ENCODE data around the gene ZNF683. TPM values are rescaled to one million over a fixed set of nuclear protein-coding genes. Genes with fewer than 3 reads are reported as not detected.

ZNF683 gene
- total and polyA plus RNA-seq, 2 of the 4 experiments (the other 2 are of a cell fraction), result not detected

DNA sequence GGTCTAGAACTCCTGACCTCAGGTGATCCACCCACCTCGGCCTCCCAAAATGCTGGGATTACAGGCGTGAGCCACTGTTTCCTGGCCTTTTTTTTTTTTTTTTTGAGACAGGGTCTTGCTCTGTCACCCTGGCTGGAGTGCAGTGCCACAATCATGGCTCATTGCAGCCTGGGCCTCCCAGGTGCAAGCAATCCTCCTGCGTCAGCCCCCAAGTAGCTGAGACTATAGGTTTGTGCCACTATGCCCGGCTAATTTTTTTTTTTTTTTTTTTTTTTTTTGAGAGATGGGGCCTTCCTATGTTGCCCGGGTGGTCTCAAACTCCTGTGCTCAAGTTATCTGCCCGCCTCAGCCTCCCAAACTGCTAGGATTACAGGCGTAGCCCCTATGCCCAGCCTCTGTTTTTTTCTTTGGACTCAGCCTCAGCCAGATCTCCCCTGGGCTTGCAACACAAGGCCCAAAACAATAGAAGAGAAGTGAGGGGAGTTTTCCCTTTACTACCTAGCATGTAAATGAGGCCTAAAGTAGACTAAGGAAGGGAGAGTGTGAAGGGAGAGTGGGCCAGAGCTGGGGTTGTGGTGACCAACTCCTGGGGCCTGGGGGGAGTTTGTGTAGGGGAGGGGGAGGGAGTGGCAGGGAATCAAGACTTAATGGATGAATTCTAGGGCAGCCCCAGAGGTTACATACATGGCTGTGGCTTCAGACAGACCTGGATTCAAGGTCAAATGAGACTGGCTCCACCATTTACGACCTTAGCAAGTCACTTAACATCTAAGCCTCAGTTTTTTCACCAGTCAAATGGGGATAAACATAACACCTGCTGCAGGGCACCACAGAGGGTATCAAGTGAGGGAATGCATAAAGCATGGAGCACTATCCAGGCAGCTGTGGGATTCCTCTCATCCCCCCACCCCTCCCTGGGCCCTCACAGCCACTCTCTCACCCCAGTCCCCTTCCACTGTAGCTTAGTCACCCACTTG, 56.4 kb downstream of the ZNF683 start:
- in situ Hi-C loops (cut with MboI; ENCODE audit: low sequenced_read_pairs), result no loop called here

More for the DNA sequence above, 56.4 kb downstream of the ZNF683 start:
- Histone ChIP-seq H2BK5ac (ENCODE audit: low read depth, low read length, poor library complexity, severe bottlenecking) (no peak overlapping the region), H2AK9ac (replicated peaks; ENCODE audit: low read depth, low read length, poor library complexity) (peak overlapping the region; percentile 72), H2BK120ac (ENCODE audit: low read depth, low read length) (no peak overlapping the region), H3K9me3 (ENCODE audit: control insufficient read depth, insufficient read depth, low read length) (no peaks in the 10 kb centered on the region), H3K23ac (ENCODE audit: low read depth, low read length) (no peak overlapping the region), H2BK15ac (ENCODE audit: low read depth, low read length) (no peak overlapping the region), H4K91ac (ENCODE audit: insufficient read depth, low read depth, low read length) (no peak overlapping the region), H3K9me1 (ENCODE audit: insufficient read depth, low read length) (no peaks in the 10 kb centered on the region), H4K20me1 (ENCODE audit: insufficient read depth, low read length) (no peaks in the 10 kb centered on the region), H3K27me3 (ENCODE audit: control insufficient read depth, insufficient read depth, low read length) (peaks cover 4% of the 10 kb centered on the region; the same call in 1 of the 2 replicates), H3K4me2 (ENCODE audit: low read depth, low read length) (no peak overlapping the region), H3K36me3 (ENCODE audit: control insufficient read depth, insufficient read depth, low read length) (no peaks in the 10 kb centered on the region), H3K27ac (ENCODE audit: insufficient read depth, low read length) (no peak overlapping the region), H3K79me1 (ENCODE audit: low read depth in 1 of 2, low read length in 2 of 2) (no peaks in the 10 kb centered on the region), H3K14ac (replicated peaks; ENCODE audit: low read depth, low read length) (no peak overlapping the region), H4K5ac (ENCODE audit: low read depth, low read length) (no peak overlapping the region), H2AFZ (replicated peaks; ENCODE audit: low read length, poor library complexity) (no peak overlapping the region), H3K4ac (ENCODE audit: low read depth, low read length) (no peak overlapping the region), H3K4me1 (ENCODE audit: control insufficient read depth, insufficient read depth, low read length) (peaks cover 2% of the 10 kb centered on the region; the same call in 1 of the 2 replicates), H3K18ac (ENCODE audit: low read depth, low read length) (no peak overlapping the region), H4K8ac (ENCODE audit: low read depth in 2 of 2, low read length in 2 of 2) (no peak overlapping the region), H2AK5ac (ENCODE audit: low read depth, low read length) (no peak overlapping the region), H3K56ac (ENCODE audit: extremely low read depth, insufficient read depth, low read length) (no peak overlapping the region), H3K9ac (ENCODE audit: low read depth, low read length) (no peak overlapping the region), H3K4me3 (ENCODE audit: insufficient read depth, low read depth, low read length) (no peak overlapping the region), H2BK20ac (ENCODE audit: low read depth, low read length) (no peak overlapping the region)
- intact Hi-C loops (cut with micrococcal nuclease), result no loop called here
- CTCF ChIA-PET, result interaction anchor here (0.7 to 1.9 kb wide), 2 partner anchors 37 to 38 kb away, joined by 3 to 5 read pairs; no protein-coding TSS in a partner anchor
- POLR2A ChIA-PET (ENCODE audit: unreplicated experiment), result interaction anchor here (0.6 kb wide), 1 partner anchor 39 kb away, joined by 3 read pairs; no protein-coding TSS in a partner anchor
- BruUV-seq (replicated peaks), result no TSS peak
- no peak for TF ChIP-seq FOS (IDR thresholded peaks at IDR 0.05; ENCODE audit: low read depth, low read length)
- dilution Hi-C loops (cut with HindIII; ENCODE audit: low sequenced_read_pairs, unreplicated experiment), result no loop called here
- WGBS, 2 experiments (ENCODE audit: extremely low coverage in 2 of 2, insufficient read length in 1 of 2), result 80% methylated on average over 1 of the region's 8 CpGs; no CpG with 5 or more reads in 1 of the 2 experiments
- DNase-seq, result no peak
- no peak for ATAC-seq (ENCODE audit: low read depth)
